ENCODE measurements around the gene EFNA2. TPM values are rescaled to one million over a fixed set of nuclear protein-coding genes. Genes with fewer than 3 reads are reported as not detected.

The EFNA2 gene
- total RNA-seq, 3 donors from 2014 or later (not counting 1 experiment from before 2014, with no cell fraction given) = not detected

DNA sequence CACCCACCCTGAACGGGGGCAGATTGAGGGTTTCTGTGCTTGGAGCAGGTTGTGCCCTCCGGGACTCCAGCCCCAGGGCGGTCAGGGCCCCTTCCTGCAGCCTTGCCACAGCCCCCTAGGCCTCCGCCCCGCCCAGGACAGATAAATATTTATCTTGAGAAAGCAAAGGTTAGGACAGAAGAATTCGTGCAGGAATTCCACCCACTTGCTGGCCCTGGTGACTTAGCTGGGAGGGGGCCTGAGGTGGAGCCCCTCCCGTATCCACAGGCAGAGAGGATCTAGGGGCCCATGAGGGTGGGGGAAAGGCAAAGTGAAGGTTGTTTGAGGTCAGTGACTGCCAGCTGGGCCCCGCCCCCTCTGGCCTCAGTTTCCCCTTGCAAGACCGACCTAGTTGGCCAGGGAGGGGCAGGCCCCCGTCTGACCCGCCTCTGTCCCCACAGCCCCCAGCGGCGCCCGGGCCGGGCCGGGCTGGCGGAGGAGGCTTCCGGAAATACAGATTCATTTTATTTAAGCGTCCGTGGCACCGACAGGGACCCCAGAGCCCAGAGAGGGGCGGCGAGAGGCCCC is 32.1 kb upstream of the EFNA2 start:
- no peaks in the 10 kb centered on the region for H3K27me3 Mint-ChIP-seq (ENCODE audit: low read depth in 2 of 2)
- H3K9me3 Mint-ChIP-seq = no peaks in the 10 kb centered on the region
- Histone ChIP-seq H3K36me3 (ENCODE audit: control insufficient read depth, insufficient read depth, low read length) (peaks cover 52% of the 10 kb centered on the region), H3K27ac (ENCODE audit: low read length) (peak overlapping the region; percentile 99), H3K4me1 (ENCODE audit: control insufficient read depth, insufficient read depth, low read length) (peaks cover 68% of the 10 kb centered on the region), H3K4me3 (ENCODE audit: low read length) (peak overlapping the region; percentile 82), H3K9me3 (ENCODE audit: control insufficient read depth, insufficient read depth, low read length) (no peaks in the 10 kb centered on the region), H3K27me3 (ENCODE audit: control insufficient read depth, insufficient read depth, low read length) (no peaks in the 10 kb centered on the region)
- 30% methylated on average over 23 of the region's 23 CpGs for WGBS (ENCODE audit: insufficient coverage)
- peak overlapping the region; percentile 93 to 97 for H3K27ac Mint-ChIP-seq
- H3K4me1 Mint-ChIP-seq = peaks cover 9 to 42% of the 10 kb centered on the region in 2 donors
- ATAC-seq = no peak
- H3K4me3 Mint-ChIP-seq = peak overlapping the region; percentile 86
- no peak for DNase-seq
- H3K36me3 Mint-ChIP-seq = no peaks in the 10 kb centered on the region
- no peak for TF ChIP-seq CTCF (IDR thresholded peaks at IDR 0.05)
- intact Hi-C loops (cut with micrococcal nuclease) = no loop called here

GRCh38 chr19:1254081-1254527 is 31.6 kb upstream of the EFNA2 start:
- Mint-ChIP-seq H3K27ac (peak overlapping the region; percentile 93 to 97), H3K27me3 (ENCODE audit: low read depth in 2 of 2) (no peaks in the 10 kb centered on the region), H3K36me3 (no peaks in the 10 kb centered on the region), H3K4me1 (peaks cover 9 to 47% of the 10 kb centered on the region in 2 donors), H3K9me3 (no peaks in the 10 kb centered on the region), H3K4me3 (peak overlapping the region; percentile 86)
- ATAC-seq (no peak), DNase-seq (peak in 1 of 2 donors; percentile 31)
- peak overlapping the region; percentile 55 for H3K27ac ChIP-seq (ENCODE audit: low read length)
- no peaks in the 10 kb centered on the region for H3K9me3 ChIP-seq (ENCODE audit: control insufficient read depth, insufficient read depth, low read length)
- peaks cover 73% of the 10 kb centered on the region for H3K4me1 ChIP-seq (ENCODE audit: control insufficient read depth, insufficient read depth, low read length)
- no peak overlapping the region for H3K4me3 ChIP-seq (ENCODE audit: low read length)
- H3K27me3 ChIP-seq (ENCODE audit: control insufficient read depth, insufficient read depth, low read length) = no peaks in the 10 kb centered on the region
- no peak for TF ChIP-seq CTCF (IDR thresholded peaks at IDR 0.05)
- 68% methylated on average over 37 of the region's 37 CpGs for WGBS (ENCODE audit: insufficient coverage)
- peaks cover 52% of the 10 kb centered on the region for H3K36me3 ChIP-seq (ENCODE audit: control insufficient read depth, insufficient read depth, low read length)
- intact Hi-C loops (cut with micrococcal nuclease) = no loop called here

DNA sequence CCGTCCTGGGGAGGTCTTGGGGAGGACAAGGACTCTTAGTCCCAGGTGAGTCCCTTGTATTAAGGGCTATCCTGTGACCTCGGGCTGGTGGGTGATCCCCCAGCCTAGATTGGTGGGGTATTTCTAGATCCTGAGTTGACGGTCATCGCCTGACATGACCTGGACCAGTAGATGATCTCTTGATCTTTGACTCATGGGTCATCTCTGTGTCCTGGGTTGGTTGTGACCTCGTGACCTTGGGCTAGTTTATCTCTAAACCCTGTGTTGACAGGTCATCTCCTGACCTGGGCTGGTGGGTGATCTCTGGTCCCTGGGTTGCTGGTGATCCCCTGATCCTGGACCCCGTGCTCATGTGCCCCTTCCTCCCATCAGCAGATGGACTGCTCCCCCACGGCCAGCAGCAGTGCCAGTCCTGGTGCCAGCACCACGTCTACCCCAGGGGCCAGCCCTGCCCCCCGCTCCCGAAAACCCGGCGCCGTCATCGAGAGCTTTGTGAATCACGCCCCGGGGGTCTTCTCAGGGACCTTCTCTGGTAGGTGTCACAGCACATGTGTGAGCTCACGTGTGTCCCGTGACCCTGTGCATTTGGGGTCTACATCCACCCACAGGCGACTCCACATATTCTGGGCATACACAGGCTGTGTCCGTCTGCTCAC is 31.0 kb upstream of the EFNA2 start:
- DNase-seq (peak in 1 of 2 donors; percentile 22), ATAC-seq (no peak)
- peak overlapping the region; percentile 64 for H3K4me3 Mint-ChIP-seq
- no peak for TF ChIP-seq CTCF (IDR thresholded peaks at IDR 0.05)
- H3K27me3 ChIP-seq (ENCODE audit: control insufficient read depth, insufficient read depth, low read length) = no peaks in the 10 kb centered on the region
- H3K27ac Mint-ChIP-seq = peak overlapping the region; percentile 93 to 97
- H3K9me3 Mint-ChIP-seq = no peaks in the 10 kb centered on the region
- H3K4me1 Mint-ChIP-seq = peaks cover 11 to 53% of the 10 kb centered on the region in 2 donors
- no peak overlapping the region for H3K4me3 ChIP-seq (ENCODE audit: low read length)
- H3K36me3 ChIP-seq (ENCODE audit: control insufficient read depth, insufficient read depth, low read length) = peaks cover 52% of the 10 kb centered on the region
- peak overlapping the region; percentile 55 for H3K27ac ChIP-seq (ENCODE audit: low read length)
- no peaks in the 10 kb centered on the region for H3K9me3 ChIP-seq (ENCODE audit: control insufficient read depth, insufficient read depth, low read length)
- WGBS (ENCODE audit: insufficient coverage) = 86% methylated on average over 20 of the region's 20 CpGs
- intact Hi-C loops (cut with micrococcal nuclease) = no loop called here
- H3K27me3 Mint-ChIP-seq (ENCODE audit: low read depth in 2 of 2) = no peaks in the 10 kb centered on the region
- H3K4me1 ChIP-seq (ENCODE audit: control insufficient read depth, insufficient read depth, low read length) = peaks cover 79% of the 10 kb centered on the region
- H3K36me3 Mint-ChIP-seq = no peaks in the 10 kb centered on the region

Measured in natural killer cell (primary cell).